Measurements from ENCODE around the gene MAGOHB. TPM values are rescaled to one million over a fixed set of nuclear protein-coding genes. Genes with fewer than 3 reads are reported as not detected.

Gene MAGOHB
- total RNA-seq, 1 experiment from 2014 or later: 55.4 TPM

DNA sequence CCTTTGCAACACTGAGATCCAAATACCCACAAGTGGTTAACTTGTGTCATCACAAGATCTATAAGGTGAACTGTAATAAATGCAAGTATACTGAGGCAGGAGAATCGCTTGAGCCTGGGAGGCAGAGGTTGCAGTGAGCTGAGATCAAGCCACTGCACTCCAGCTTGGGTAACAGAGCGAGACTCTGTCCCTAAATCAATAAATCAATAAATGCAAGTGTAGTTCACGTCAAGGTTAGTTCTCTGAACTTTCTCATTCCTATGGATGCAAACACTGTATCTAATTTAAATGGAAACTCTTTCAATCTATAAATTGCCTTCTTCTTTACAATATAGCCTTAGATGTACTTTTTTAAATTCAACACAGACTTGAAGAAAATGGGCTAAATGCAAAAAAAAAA, 3.2 kb downstream of the MAGOHB start:
- no peaks in the 10 kb centered on the region for H3K27me3 ChIP-seq (ENCODE audit: low read length)
- peaks cover 37% of the 10 kb centered on the region for H3K79me2 ChIP-seq (ENCODE audit: low read length)
- no peak overlapping the region for H3K4me2 ChIP-seq (ENCODE audit: low read depth, low read length, poor library complexity, severe bottlenecking)
- H2AFZ ChIP-seq (ENCODE audit: low read length): no peak overlapping the region
- H3K9ac ChIP-seq (ENCODE audit: low read length): no peak overlapping the region
- DNase-seq: no peak
- H3K9me3 ChIP-seq (ENCODE audit: low read length): no peaks in the 10 kb centered on the region
- H3K9me2 ChIP-seq (replicated peaks; ENCODE audit: insufficient read depth, low read length): peaks cover 2% of the 10 kb centered on the region; the same call in 1 of the 2 replicates
- H3K4me3 ChIP-seq (ENCODE audit: low read length): no peak overlapping the region
- H3K4me1 ChIP-seq (ENCODE audit: low read length): peaks cover 21% of the 10 kb centered on the region
- peaks cover 55% of the 10 kb centered on the region; the same call in 1 of the 2 replicates for H3K36me3 ChIP-seq (ENCODE audit: insufficient read depth, low read length)
- no peak overlapping the region for H3K27ac ChIP-seq (ENCODE audit: low read length)
- no peaks in the 10 kb centered on the region for H4K20me1 ChIP-seq (ENCODE audit: insufficient read depth, low read depth, low read length)

DNA sequence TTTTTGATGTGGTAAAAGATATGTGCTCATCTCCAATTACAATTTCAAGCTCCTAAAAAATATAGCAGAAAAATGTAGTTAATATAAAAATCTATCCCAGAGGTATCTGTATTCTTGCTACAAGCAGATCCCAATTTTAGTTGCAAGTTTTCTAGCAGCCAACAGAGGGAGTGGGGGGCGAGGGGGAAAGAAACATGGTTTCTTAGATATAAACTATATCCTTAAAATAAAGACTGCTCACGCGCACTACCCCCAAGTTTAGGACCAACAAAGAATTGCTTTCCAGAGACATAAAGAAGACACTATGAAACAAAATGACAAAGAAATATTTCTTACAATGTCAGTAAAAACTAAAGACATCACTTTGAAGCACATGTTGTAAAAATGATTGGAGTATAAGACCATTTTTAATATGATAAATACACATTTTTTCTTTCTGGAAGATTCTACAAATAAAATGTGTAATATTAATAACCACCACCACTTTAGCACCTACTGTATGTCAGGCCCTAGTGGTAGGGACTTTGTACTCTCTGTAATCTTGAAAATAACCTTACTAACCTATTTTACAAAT, 5.4 kb downstream of the MAGOHB start:
- H3K4me1 ChIP-seq (ENCODE audit: low read length): peaks cover 13% of the 10 kb centered on the region
- no peak overlapping the region for H3K4me2 ChIP-seq (ENCODE audit: low read depth, low read length, poor library complexity, severe bottlenecking)
- no peak for DNase-seq
- H3K4me3 ChIP-seq (ENCODE audit: low read length): no peak overlapping the region
- no peaks in the 10 kb centered on the region for H3K9me3 ChIP-seq (ENCODE audit: low read length)
- H3K9me2 ChIP-seq (replicated peaks; ENCODE audit: insufficient read depth, low read length): no peaks in the 10 kb centered on the region
- no peaks in the 10 kb centered on the region for H4K20me1 ChIP-seq (ENCODE audit: insufficient read depth, low read depth, low read length)
- no peak overlapping the region for H3K9ac ChIP-seq (ENCODE audit: low read length)
- peaks cover 70% of the 10 kb centered on the region; the same call in 1 of the 2 replicates for H3K36me3 ChIP-seq (ENCODE audit: insufficient read depth, low read length)
- H3K79me2 ChIP-seq (ENCODE audit: low read length): peaks cover 33% of the 10 kb centered on the region
- no peak overlapping the region for H2AFZ ChIP-seq (ENCODE audit: low read length)
- no peaks in the 10 kb centered on the region for H3K27me3 ChIP-seq (ENCODE audit: low read length)
- H3K27ac ChIP-seq (ENCODE audit: low read length): no peak overlapping the region

DNA sequence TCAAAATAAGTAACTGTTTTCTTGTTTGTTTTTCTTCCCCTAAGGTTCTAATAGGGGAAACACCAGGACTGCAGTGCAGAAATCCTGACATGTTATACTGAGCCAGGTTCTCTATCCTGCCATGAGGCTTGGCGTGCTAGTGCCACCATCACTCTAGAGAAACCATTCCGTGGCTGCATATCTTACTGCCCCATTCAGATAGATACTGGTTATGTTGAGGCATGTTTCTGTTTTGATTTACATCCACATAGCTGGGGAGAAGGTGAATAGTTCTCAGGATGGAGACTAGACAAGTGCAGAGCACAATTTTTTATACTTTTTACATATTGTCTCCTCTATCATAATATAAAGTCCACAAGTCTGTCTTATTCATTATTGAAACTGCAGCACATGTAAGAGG, 11.5 kb downstream of the MAGOHB start:
- no peak overlapping the region for H3K27ac ChIP-seq (ENCODE audit: low read length)
- no peak for DNase-seq
- no peaks in the 10 kb centered on the region for H3K9me3 ChIP-seq (ENCODE audit: low read length)
- H3K4me2 ChIP-seq (ENCODE audit: low read depth, low read length, poor library complexity, severe bottlenecking): no peak overlapping the region
- no peaks in the 10 kb centered on the region for H3K27me3 ChIP-seq (ENCODE audit: low read length)
- no peaks in the 10 kb centered on the region for H3K4me1 ChIP-seq (ENCODE audit: low read length)
- no peaks in the 10 kb centered on the region for H3K79me2 ChIP-seq (ENCODE audit: low read length)
- no peaks in the 10 kb centered on the region for H4K20me1 ChIP-seq (ENCODE audit: insufficient read depth, low read depth, low read length)
- H3K4me3 ChIP-seq (ENCODE audit: low read length): no peak overlapping the region
- H3K36me3 ChIP-seq (ENCODE audit: insufficient read depth, low read length): peaks cover 28% of the 10 kb centered on the region; the same call in 1 of the 2 replicates
- no peak overlapping the region for H3K9ac ChIP-seq (ENCODE audit: low read length)
- H3K9me2 ChIP-seq (replicated peaks; ENCODE audit: insufficient read depth, low read length): no peaks in the 10 kb centered on the region
- H2AFZ ChIP-seq (ENCODE audit: low read length): no peak overlapping the region

DNA sequence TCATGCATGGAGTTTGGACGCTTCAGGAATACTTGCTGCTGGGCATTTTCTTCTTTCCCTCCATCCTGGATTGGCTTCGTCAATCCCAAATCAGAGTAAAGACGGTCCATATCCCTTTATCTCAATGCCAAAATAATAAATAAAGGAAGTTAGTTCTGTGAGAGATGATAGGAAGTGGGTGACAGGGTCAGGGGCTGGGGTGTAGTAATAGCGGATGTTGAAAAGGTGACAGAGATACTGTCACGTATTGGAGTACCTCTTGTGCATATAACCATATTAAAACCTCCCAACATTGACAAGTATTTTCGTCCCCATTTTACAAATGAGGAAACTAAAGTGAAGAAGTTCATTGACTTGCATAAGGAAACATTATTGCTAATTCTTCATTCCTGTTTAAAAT, 12.4 kb downstream of the MAGOHB start:
- H3K9me3 ChIP-seq (ENCODE audit: low read length): no peaks in the 10 kb centered on the region
- H3K9ac ChIP-seq (ENCODE audit: low read length): no peak overlapping the region
- H3K27me3 ChIP-seq (ENCODE audit: low read length): no peaks in the 10 kb centered on the region
- H4K20me1 ChIP-seq (ENCODE audit: insufficient read depth, low read depth, low read length): no peaks in the 10 kb centered on the region
- H3K36me3 ChIP-seq (ENCODE audit: insufficient read depth, low read length): peaks cover 21% of the 10 kb centered on the region; the same call in 1 of the 2 replicates
- no peak overlapping the region for H3K4me2 ChIP-seq (ENCODE audit: low read depth, low read length, poor library complexity, severe bottlenecking)
- no peaks in the 10 kb centered on the region for H3K79me2 ChIP-seq (ENCODE audit: low read length)
- H3K27ac ChIP-seq (ENCODE audit: low read length): no peak overlapping the region
- no peak for DNase-seq
- H3K4me3 ChIP-seq (ENCODE audit: low read length): no peak overlapping the region
- peaks cover 2% of the 10 kb centered on the region; the same call in 1 of the 2 replicates for H3K4me1 ChIP-seq (ENCODE audit: low read length)
- no peaks in the 10 kb centered on the region for H3K9me2 ChIP-seq (replicated peaks; ENCODE audit: insufficient read depth, low read length)
- H2AFZ ChIP-seq (ENCODE audit: low read length): no peak overlapping the region

DNA sequence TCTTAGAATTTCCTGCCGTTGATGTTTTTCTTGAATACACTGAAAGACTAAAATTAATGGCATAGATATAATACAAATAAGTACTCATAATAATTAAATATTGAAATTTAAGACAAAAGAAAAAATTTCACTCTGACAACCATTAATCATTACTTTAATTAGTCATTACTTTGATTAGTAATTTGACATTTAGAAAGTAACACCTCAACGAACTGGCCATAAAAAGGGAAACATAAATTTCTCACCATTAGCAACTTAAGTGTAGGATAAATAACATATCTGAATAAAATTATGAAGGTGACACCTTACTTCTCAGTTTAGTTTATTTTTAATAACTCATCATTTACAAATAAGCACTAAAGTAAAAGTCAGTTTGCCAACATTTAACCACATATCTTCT, 17.5 kb downstream of the MAGOHB start:
- Histone ChIP-seq H3K79me2 (ENCODE audit: low read length) (no peaks in the 10 kb centered on the region), H3K4me3 (ENCODE audit: low read length) (no peak overlapping the region), H3K27me3 (ENCODE audit: low read length) (no peaks in the 10 kb centered on the region), H2AFZ (ENCODE audit: low read length) (no peak overlapping the region), H3K4me2 (ENCODE audit: low read depth, low read length, poor library complexity, severe bottlenecking) (no peak overlapping the region), H4K20me1 (ENCODE audit: insufficient read depth, low read depth, low read length) (no peaks in the 10 kb centered on the region), H3K9me3 (ENCODE audit: low read length) (no peaks in the 10 kb centered on the region), H3K9me2 (replicated peaks; ENCODE audit: insufficient read depth, low read length) (no peaks in the 10 kb centered on the region), H3K27ac (ENCODE audit: low read length) (no peak overlapping the region), H3K4me1 (ENCODE audit: low read length) (peaks cover 3% of the 10 kb centered on the region; the same call in 1 of the 2 replicates), H3K36me3 (ENCODE audit: insufficient read depth, low read length) (peaks cover 3% of the 10 kb centered on the region; the same call in 1 of the 2 replicates), H3K9ac (ENCODE audit: low read length) (no peak overlapping the region)
- DNase-seq: no peak

DNA sequence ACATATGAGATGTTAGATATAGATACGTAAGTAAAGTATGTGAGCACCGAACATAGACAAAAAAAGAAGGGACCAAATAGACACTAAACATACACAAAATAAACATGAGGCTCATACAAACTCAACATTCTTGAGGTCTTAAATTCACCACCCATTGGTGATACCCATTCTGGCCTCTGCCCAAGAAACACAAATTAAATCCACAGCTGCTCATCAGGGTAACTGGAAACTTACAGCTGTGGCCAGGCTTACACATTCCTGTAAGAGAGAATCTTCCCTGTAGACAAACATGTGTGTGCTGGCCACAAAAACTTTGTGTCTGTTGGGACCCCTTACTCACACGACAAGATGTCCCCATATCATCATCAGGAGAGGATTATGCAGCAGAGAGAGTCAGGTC, 22.4 kb downstream of the MAGOHB start:
- Histone ChIP-seq H3K27me3 (ENCODE audit: low read length) (no peaks in the 10 kb centered on the region), H2AFZ (ENCODE audit: low read length) (no peak overlapping the region), H3K9me2 (replicated peaks; ENCODE audit: insufficient read depth, low read length) (no peaks in the 10 kb centered on the region), H3K79me2 (ENCODE audit: low read length) (no peaks in the 10 kb centered on the region), H4K20me1 (ENCODE audit: insufficient read depth, low read depth, low read length) (no peaks in the 10 kb centered on the region), H3K9ac (ENCODE audit: low read length) (no peak overlapping the region), H3K36me3 (ENCODE audit: insufficient read depth, low read length) (peaks cover 3% of the 10 kb centered on the region; the same call in 1 of the 2 replicates), H3K4me3 (ENCODE audit: low read length) (no peak overlapping the region), H3K4me2 (ENCODE audit: low read depth, low read length, poor library complexity, severe bottlenecking) (no peak overlapping the region), H3K9me3 (ENCODE audit: low read length) (no peaks in the 10 kb centered on the region), H3K4me1 (ENCODE audit: low read length) (peaks cover under 1% of the 10 kb centered on the region; the same call in 1 of the 2 replicates), H3K27ac (ENCODE audit: low read length) (no peak overlapping the region)
- no peak for DNase-seq

DNA sequence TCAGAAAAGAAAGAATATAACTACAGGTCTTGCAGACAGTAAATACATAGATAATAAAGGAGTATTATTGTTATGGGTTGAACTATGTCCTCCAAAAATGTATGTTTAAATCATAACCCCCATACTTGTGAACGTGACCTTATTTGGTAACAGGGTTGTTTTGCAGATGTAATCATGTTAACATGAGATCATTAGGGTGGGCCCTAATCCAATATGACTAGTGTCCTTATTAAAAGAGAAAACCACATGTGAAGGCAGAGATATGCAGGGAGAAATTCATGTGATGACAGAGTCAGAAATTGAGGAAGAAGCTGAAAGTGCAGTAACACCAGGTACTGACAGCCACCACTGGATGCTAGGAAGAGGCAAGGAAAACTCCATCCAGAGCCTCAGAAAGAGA, 29.0 kb downstream of the MAGOHB start:
- Histone ChIP-seq H3K36me3 (ENCODE audit: insufficient read depth, low read length) (peaks cover 13% of the 10 kb centered on the region), H3K9me3 (ENCODE audit: low read length) (peaks cover 4% of the 10 kb centered on the region; the same call in 1 of the 2 replicates), H3K4me1 (ENCODE audit: low read length) (no peaks in the 10 kb centered on the region), H3K9me2 (replicated peaks; ENCODE audit: insufficient read depth, low read length) (0 out of 2 replicates have a peak, but pooled peaks cover 4% of the 10 kb centered on the region), H4K20me1 (ENCODE audit: insufficient read depth, low read depth, low read length) (no peaks in the 10 kb centered on the region), H3K4me3 (ENCODE audit: low read length) (no peak overlapping the region), H3K4me2 (ENCODE audit: low read depth, low read length, poor library complexity, severe bottlenecking) (no peak overlapping the region), H3K9ac (ENCODE audit: low read length) (no peak overlapping the region), H3K27ac (ENCODE audit: low read length) (no peak overlapping the region), H3K79me2 (ENCODE audit: low read length) (no peaks in the 10 kb centered on the region), H3K27me3 (ENCODE audit: low read length) (no peaks in the 10 kb centered on the region), H2AFZ (ENCODE audit: low read length) (no peak overlapping the region)
- DNase-seq: no peak

DNA sequence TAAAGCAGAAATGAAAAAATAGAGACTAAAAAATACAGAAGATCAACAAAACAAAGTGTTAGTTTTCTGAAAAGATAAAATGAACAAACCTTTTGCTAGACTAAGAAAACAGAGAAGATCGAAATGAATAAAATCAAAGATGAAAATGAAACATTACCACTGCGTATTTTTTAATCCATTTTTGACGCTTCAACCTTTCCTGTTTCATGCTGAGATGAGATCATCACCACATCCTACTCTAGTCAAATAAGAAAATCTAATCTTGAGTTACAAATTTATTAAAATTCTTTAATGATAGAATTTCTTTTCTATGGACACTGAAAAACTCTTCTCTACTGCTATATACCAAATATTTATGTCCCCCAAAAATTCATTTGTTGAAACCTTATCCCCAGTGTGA, 30.7 kb downstream of the MAGOHB start:
- H2AFZ ChIP-seq (ENCODE audit: low read length): no peak overlapping the region
- H3K4me2 ChIP-seq (ENCODE audit: low read depth, low read length, poor library complexity, severe bottlenecking): no peak overlapping the region
- H3K4me3 ChIP-seq (ENCODE audit: low read length): no peak overlapping the region
- no peaks in the 10 kb centered on the region for H3K4me1 ChIP-seq (ENCODE audit: low read length)
- DNase-seq: no peak
- peaks cover 13% of the 10 kb centered on the region for H3K36me3 ChIP-seq (ENCODE audit: insufficient read depth, low read length)
- 0 out of 2 replicates have a peak, but pooled peaks cover 4% of the 10 kb centered on the region for H3K9me2 ChIP-seq (replicated peaks; ENCODE audit: insufficient read depth, low read length)
- H3K27me3 ChIP-seq (ENCODE audit: low read length): no peaks in the 10 kb centered on the region
- H4K20me1 ChIP-seq (ENCODE audit: insufficient read depth, low read depth, low read length): no peaks in the 10 kb centered on the region
- no peak overlapping the region for H3K27ac ChIP-seq (ENCODE audit: low read length)
- H3K9me3 ChIP-seq (ENCODE audit: low read length): peaks cover 4% of the 10 kb centered on the region; the same call in 1 of the 2 replicates
- no peaks in the 10 kb centered on the region for H3K79me2 ChIP-seq (ENCODE audit: low read length)
- no peak overlapping the region for H3K9ac ChIP-seq (ENCODE audit: low read length)

All from Karpas-422 (cell line).